IPS-NIHi7 (cell line): ENCODE results near the gene MYOM1.
"Not testable (repeated sequence)": the region's sequence is repeated elsewhere in the genome, so short reads cannot be mapped to it uniquely, and the experiment has no call there.

Experiments
- DNase-seq: peaks from one replicate; pipeline ENCODE4 v3.0.0; 2012; ENCODE audit warnings: mixed read lengths; ENCODE audit errors: extremely low spot score

MYOM1 gene

GRCh38 chr18:3029215-3029952, 190.4 kb downstream of the MYOM1 start:
- no peak for DNase-seq

- DNase-seq, result not testable (repeated sequence)
These were observed 191.7 kb downstream of the MYOM1 start for GRCh38 chr18:3028115-3028514.

- no peak for DNase-seq
These were observed 192.3 kb downstream of the MYOM1 start for GRCh38 chr18:3027370-3027891.

GRCh38 chr18:3025544-3025943, 194.2 kb downstream of the MYOM1 start:
- DNase-seq, result no peak

- DNase-seq, result not testable (repeated sequence)
These were observed 196.2 kb downstream of the MYOM1 start for GRCh38 chr18:3023603-3024002.
